HEK293 (cell line): ENCODE measurements around the gene FGF3.

Experiments used
- CTCF ChIA-PET: fragments of 350-600 bp; formaldehyde crosslinking; extraction: SDS; loops from one replicate; lab custom pipeline; 2021; ENCODE audit warnings: antibody characterized with exemption; lab: Yijun Ruan, JAX
- POLR2A ChIA-PET: fragments of 300-600 bp; formaldehyde crosslinking; extraction: SDS; loops from one replicate; lab custom pipeline; 2020; ENCODE audit warnings: antibody characterized with exemption, inconsistent platforms; lab: Yijun Ruan, JAX
- H3K27ac ChIP-seq: fragments of 200-500 bp; sonication (Bioruptor generic); 2 replicates; pipeline ENCODE4 v1.5.1; 2014; ENCODE audit warnings: low read depth, low read length, control low read depth, inconsistent platforms; ENCODE audit errors: extremely low read depth
- H3K36me3 ChIP-seq, 2 experiments: fragments of 200-500 bp in 1 of 2; sonication (Bioruptor generic) in 1 of 2; 1 replicate in 1 of 2; 2 replicates in 1 of 2; pipeline ENCODE4 v1.5.1; 2014 to 2017; ENCODE audit warnings: inconsistent platforms in 2 of 2, low read length in 2 of 2; ENCODE audit not compliant: control insufficient read depth in 2 of 2, insufficient read depth in 1 of 2
- H3K4me1 ChIP-seq: fragments of 200-500 bp; sonication (Bioruptor generic); 2 replicates; pipeline ENCODE4 v1.5.1; 2014; ENCODE audit warnings: mild to moderate bottlenecking, low read length, inconsistent platforms; ENCODE audit not compliant: control insufficient read depth, insufficient read depth
- H3K4me3 ChIP-seq: 2 replicates; pipeline ENCODE4 v1.5.1; 2011; ENCODE audit warnings: low read depth, mild to moderate bottlenecking, control low read depth, low read length, moderate library complexity
- H3K9me3 ChIP-seq: fragments of 200-500 bp; sonication (Bioruptor generic); 2 replicates; pipeline ENCODE4 v1.5.1; 2014; ENCODE audit warnings: low read depth, low read length, inconsistent platforms; ENCODE audit not compliant: control insufficient read depth, insufficient read depth
- BCL11A ChIP-seq: fragments of 450-650 bp; formaldehyde crosslinking; IDR thresholded peaks from 2 replicates; pipeline ENCODE4 v1.5.1; 2016; ENCODE audit warnings: low read depth, missing biosample characterization, missing genetic modification characterization
- BCL11B ChIP-seq: fragments of 450-650 bp; formaldehyde crosslinking; IDR thresholded peaks from 2 replicates; pipeline ENCODE4 v1.5.1; 2016; ENCODE audit warnings: low read depth, missing biosample characterization, missing genetic modification characterization
- GLIS2 ChIP-seq: fragments of 450-650 bp; formaldehyde crosslinking; IDR thresholded peaks from 2 replicates; pipeline ENCODE4 v1.5.1; 2016; ENCODE audit warnings: missing biosample characterization, missing genetic modification characterization
- KLF10 ChIP-seq: fragments of 450-650 bp; IDR thresholded peaks from 2 replicates; pipeline ENCODE4 v1.5.1; 2018; ENCODE audit warnings: missing biosample characterization, mild to moderate bottlenecking, missing genetic modification characterization
- ZBTB44 ChIP-seq: fragments of 450-650 bp; IDR thresholded peaks from 2 replicates; pipeline ENCODE4 v1.5.1; 2018; ENCODE audit warnings: missing biosample characterization, mild to moderate bottlenecking, missing genetic modification characterization
- ZFP3 ChIP-seq: fragments of 450-650 bp; formaldehyde crosslinking; IDR thresholded peaks from 2 replicates; pipeline ENCODE4 v1.5.1; 2016; ENCODE audit warnings: low read depth, missing biosample characterization, missing genetic modification characterization
- ZNF311 ChIP-seq: fragments of 450-650 bp; formaldehyde crosslinking; IDR thresholded peaks from 2 replicates; pipeline ENCODE4 v1.5.1; 2017; ENCODE audit warnings: missing biosample characterization, missing genetic modification characterization, borderline replicate concordance
- ZNF391 ChIP-seq: fragments of 450-650 bp; formaldehyde crosslinking; IDR thresholded peaks from 2 replicates; pipeline ENCODE4 v1.5.1; 2016; ENCODE audit warnings: low read depth, missing biosample characterization, missing genetic modification characterization, borderline replicate concordance
- ZNF513 ChIP-seq: fragments of 450-650 bp; IDR thresholded peaks from 2 replicates; pipeline ENCODE4 v1.5.1; 2018; ENCODE audit warnings: missing biosample characterization, missing genetic modification characterization
- ZNF561 ChIP-seq: fragments of 450-650 bp; IDR thresholded peaks from 2 replicates; pipeline ENCODE4 v1.5.1; 2018; ENCODE audit warnings: missing biosample characterization, missing genetic modification characterization, borderline replicate concordance
- ZNF600 ChIP-seq: fragments of 450-650 bp; formaldehyde crosslinking; IDR thresholded peaks from 2 replicates; pipeline ENCODE4 v1.5.1; 2016; ENCODE audit warnings: missing biosample characterization, missing genetic modification characterization
- TF ChIP-seq, protein P1 (sequence below): fragments of 450-650 bp; formaldehyde crosslinking; IDR thresholded peaks from 2 replicates; pipeline ENCODE4 v1.5.1; 2016; ENCODE audit warnings: missing biosample characterization, missing genetic modification characterization
- TF ChIP-seq, protein P2 (sequence below): fragments of 450-650 bp; formaldehyde crosslinking; conservative IDR thresholded peaks from 2 replicates; pipeline ENCODE4 v1.5.1; 2016; ENCODE audit warnings: low read depth, missing biosample characterization, missing genetic modification characterization

FGF3 gene

GRCh38 chr11:69788956-69789355 is 30.3 kb downstream of the FGF3 start:
- H3K9me3 ChIP-seq, result no peaks in the 10 kb centered on the region
- H3K36me3 ChIP-seq, result no peaks in the 10 kb centered on the region
- TF ChIP-seq ZNF600 (tag by site-specific recombination) (no peak), GLIS2 (tag by site-specific recombination) (no peak), KLF10 (tag by site-specific recombination) (no peak), BCL11A (no peak), ZFP3 (tag by site-specific recombination) (no peak), ZNF561 (tag by site-specific recombination) (no peak), ZNF513 (tag by site-specific recombination) (no peak), ZNF311 (tag by site-specific recombination) (no peak), BCL11B (tag by site-specific recombination) (no peak), ZBTB44 (tag by site-specific recombination) (no peak)
- TF ChIP-seq, protein P1, sequence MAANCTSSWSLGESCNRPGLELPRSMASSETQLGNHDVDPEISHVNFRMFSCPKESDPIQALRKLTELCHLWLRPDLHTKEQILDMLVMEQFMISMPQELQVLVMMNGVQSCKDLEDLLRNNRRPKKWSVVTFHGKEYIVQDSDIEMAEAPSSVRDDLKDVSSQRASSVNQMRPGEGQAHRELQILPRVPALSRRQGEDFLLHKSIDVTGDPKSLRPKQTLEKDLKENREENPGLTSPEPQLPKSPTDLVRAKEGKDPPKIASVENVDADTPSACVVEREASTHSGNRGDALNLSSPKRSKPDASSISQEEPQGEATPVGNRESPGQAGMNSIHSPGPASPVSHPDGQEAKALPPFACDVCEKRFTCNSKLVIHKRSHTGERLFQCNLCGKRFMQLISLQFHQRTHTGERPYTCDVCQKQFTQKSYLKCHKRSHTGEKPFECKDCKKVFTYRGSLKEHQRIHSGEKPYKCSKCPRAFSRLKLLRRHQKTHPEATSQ, result no peak
- TF ChIP-seq, protein P2, sequence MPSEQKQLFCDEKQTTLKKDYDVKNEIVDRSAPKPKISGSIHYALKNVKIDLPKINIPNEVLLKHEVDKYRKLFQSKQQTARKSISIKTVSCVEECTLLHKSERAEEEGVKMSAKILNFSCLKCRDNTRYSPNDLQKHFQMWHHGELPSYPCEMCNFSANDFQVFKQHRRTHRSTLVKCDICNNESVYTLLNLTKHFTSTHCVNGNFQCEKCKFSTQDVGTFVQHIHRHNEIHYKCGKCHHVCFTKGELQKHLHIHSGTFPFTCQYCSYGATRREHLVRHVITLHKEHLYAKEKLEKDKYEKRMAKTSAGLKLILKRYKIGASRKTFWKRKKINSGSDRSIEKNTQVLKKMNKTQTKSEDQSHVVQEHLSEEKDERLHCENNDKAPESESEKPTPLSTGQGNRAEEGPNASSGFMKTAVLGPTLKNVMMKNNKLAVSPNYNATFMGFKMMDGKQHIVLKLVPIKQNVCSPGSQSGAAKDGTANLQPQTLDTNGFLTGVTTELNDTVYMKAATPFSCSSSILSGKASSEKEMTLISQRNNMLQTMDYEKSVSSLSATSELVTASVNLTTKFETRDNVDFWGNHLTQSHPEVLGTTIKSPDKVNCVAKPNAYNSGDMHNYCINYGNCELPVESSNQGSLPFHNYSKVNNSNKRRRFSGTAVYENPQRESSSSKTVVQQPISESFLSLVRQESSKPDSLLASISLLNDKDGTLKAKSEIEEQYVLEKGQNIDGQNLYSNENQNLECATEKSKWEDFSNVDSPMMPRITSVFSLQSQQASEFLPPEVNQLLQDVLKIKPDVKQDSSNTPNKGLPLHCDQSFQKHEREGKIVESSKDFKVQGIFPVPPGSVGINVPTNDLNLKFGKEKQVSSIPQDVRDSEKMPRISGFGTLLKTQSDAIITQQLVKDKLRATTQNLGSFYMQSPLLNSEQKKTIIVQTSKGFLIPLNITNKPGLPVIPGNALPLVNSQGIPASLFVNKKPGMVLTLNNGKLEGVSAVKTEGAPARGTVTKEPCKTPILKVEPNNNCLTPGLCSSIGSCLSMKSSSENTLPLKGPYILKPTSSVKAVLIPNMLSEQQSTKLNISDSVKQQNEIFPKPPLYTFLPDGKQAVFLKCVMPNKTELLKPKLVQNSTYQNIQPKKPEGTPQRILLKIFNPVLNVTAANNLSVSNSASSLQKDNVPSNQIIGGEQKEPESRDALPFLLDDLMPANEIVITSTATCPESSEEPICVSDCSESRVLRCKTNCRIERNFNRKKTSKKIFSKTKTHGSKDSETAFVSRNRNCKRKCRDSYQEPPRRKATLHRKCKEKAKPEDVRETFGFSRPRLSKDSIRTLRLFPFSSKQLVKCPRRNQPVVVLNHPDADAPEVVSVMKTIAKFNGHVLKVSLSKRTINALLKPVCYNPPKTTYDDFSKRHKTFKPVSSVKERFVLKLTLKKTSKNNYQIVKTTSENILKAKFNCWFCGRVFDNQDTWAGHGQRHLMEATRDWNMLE (tag by site-specific recombination), result no peak
- ChIA-PET CTCF (no interaction called here), POLR2A (no interaction called here)
- H3K4me3 ChIP-seq, result no peak overlapping the region
- H3K4me1 ChIP-seq, result no peaks in the 10 kb centered on the region
- H3K27ac ChIP-seq, result no peak overlapping the region

GRCh38 chr11:69787906-69788305 is 31.3 kb downstream of the FGF3 start:
- no peak overlapping the region for H3K4me3 ChIP-seq
- no peaks in the 10 kb centered on the region for H3K4me1 ChIP-seq
- H3K36me3 ChIP-seq, result no peaks in the 10 kb centered on the region
- no peak for TF ChIP-seq ZNF391 (tag by site-specific recombination)
- H3K27ac ChIP-seq, result no peak overlapping the region
- H3K9me3 ChIP-seq, result no peaks in the 10 kb centered on the region
- ChIA-PET POLR2A (no interaction called here), CTCF (interaction anchor here (0.9 kb wide), 1 partner anchor 12 kb away, joined by 4 read pairs; no protein-coding TSS in a partner anchor)
